Stomach smooth muscle (tissue), 2 donors: ENCODE measurements around the gene MYRF.

Experiments
- H3K27ac ChIP-seq: one replicate; pipeline ENCODE4 v1.7.0; 2013; ENCODE audit warnings: mild to moderate bottlenecking, low read length, inconsistent platforms
- H3K27me3 ChIP-seq, 2 donors: one replicate each; pipeline ENCODE4 v1.7.0; 2013; ENCODE audit warnings: low read length in 2 of 2; ENCODE audit not compliant: insufficient read depth in 2 of 2, control insufficient read depth in 1 of 2
- H3K36me3 ChIP-seq, 2 donors: one replicate each; pipeline ENCODE4 v1.7.0; 2013; ENCODE audit warnings: low read length in 2 of 2; ENCODE audit not compliant: control insufficient read depth in 2 of 2, insufficient read depth in 2 of 2
- H3K4me1 ChIP-seq: one replicate; pipeline ENCODE4 v1.7.0; 2013; ENCODE audit warnings: low read length; ENCODE audit not compliant: control insufficient read depth, insufficient read depth
- H3K4me3 ChIP-seq, 2 donors: one replicate each; pipeline ENCODE4 v1.7.0; 2013; ENCODE audit warnings: low read length in 2 of 2
- H3K9ac ChIP-seq, 2 donors: one replicate each; pipeline ENCODE4 v1.7.0; 2013; ENCODE audit warnings: low read length in 2 of 2, mild to moderate bottlenecking in 1 of 2
- H3K9me3 ChIP-seq, 2 donors: one replicate each; pipeline ENCODE4 v1.7.0; 2013; ENCODE audit warnings: low read length in 2 of 2; ENCODE audit not compliant: control insufficient read depth in 2 of 2
- donor health status: healthy.
- donor health status: Pancreatic carcinoma.

The MYRF gene

GRCh38 chr11:61797263-61797944, 45.0 kb downstream of the MYRF start:
- H3K9me3 ChIP-seq = no peaks in the 10 kb centered on the region
- no peaks in the 10 kb centered on the region for H3K27me3 ChIP-seq
- peaks cover 6 to 9% of the 10 kb centered on the region in 2 donors for H3K36me3 ChIP-seq
- peak overlapping the region; percentile 0 to 30 for H3K9ac ChIP-seq
- peak overlapping the region in 1 of 2 donors; percentile 48 for H3K4me3 ChIP-seq
- peak overlapping the region; percentile 38 for H3K27ac ChIP-seq
- peaks cover 8% of the 10 kb centered on the region for H3K4me1 ChIP-seq

DNA sequence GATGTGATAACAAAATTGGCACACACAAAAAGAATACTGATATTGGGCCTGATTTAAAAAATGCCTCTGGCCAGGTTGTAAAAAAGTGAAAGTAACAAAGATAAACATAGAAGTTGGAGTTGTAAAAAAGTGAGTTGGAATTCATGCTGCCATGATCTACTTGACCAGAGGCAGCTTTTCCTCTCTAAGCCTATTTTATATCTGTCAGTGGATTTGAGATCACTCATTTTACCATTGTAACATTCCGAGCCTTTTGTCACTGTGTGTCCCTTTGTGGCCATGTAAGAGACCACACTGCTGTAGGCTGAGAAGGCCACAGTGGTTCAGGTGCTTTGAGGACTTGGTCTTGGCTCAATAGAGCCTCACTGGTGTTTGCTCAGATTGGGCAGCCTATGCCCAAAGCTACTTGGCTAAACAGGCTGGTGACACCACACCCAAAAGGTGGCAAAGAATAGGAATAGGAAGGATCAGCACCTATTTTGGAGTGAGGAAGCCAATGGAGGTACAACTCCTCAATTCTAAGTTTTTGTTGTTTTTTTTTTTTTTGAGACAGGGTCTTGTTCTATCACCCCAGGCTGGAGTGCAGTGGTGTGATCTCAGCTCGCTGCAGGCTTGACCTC, 47.3 kb downstream of the MYRF start:
- Histone ChIP-seq H3K4me3 (no peak overlapping the region), H3K27ac (no peak overlapping the region), H3K9me3 (no peaks in the 10 kb centered on the region), H3K9ac (no peak overlapping the region), H3K4me1 (no peaks in the 10 kb centered on the region), H3K27me3 (no peaks in the 10 kb centered on the region), H3K36me3 (peaks cover 8 to 29% of the 10 kb centered on the region in 2 donors)

GRCh38 chr11:61800331-61801281, 48.2 kb downstream of the MYRF start:
- H3K9ac ChIP-seq = no peak overlapping the region
- peaks cover 16 to 32% of the 10 kb centered on the region in 2 donors for H3K36me3 ChIP-seq
- H3K27me3 ChIP-seq = no peaks in the 10 kb centered on the region
- H3K4me3 ChIP-seq = no peak overlapping the region
- no peaks in the 10 kb centered on the region for H3K4me1 ChIP-seq
- H3K9me3 ChIP-seq = no peaks in the 10 kb centered on the region
- no peak overlapping the region for H3K27ac ChIP-seq

DNA sequence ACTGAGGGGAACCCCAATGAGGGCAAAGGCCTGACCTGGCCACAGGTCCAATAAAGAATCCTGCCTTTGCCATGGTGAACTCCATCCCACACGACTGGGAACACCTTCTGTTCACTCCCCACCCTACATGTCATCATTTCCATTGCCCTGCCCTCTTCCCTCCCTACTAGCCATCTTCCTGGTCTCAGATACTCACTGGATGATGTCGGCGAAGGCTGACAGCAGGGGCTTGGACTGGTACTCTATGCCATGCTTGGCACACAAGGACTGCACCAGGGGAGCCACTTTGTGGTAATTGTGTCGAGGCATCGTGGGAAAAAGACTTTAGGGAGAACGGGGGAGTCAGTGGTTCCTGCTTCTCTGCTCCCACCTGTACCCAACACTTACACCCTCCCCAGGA, 50.2 kb downstream of the MYRF start:
- no peaks in the 10 kb centered on the region for H3K9me3 ChIP-seq

GRCh38 chr11:61803889-61804647, 51.6 kb downstream of the MYRF start:
- Histone ChIP-seq H3K4me3 (no peak overlapping the region), H3K9me3 (no peaks in the 10 kb centered on the region), H3K27me3 (no peaks in the 10 kb centered on the region), H3K36me3 (peaks cover 17 to 44% of the 10 kb centered on the region in 2 donors), H3K9ac (no peak overlapping the region), H3K4me1 (no peaks in the 10 kb centered on the region), H3K27ac (no peak overlapping the region)

More for the DNA sequence above, 50.2 kb downstream of the MYRF start:
- Histone ChIP-seq H3K27me3 (no peaks in the 10 kb centered on the region), H3K9ac (no peak overlapping the region), H3K4me1 (no peaks in the 10 kb centered on the region), H3K27ac (no peak overlapping the region), H3K36me3 (peaks cover 17 to 38% of the 10 kb centered on the region in 2 donors), H3K4me3 (no peak overlapping the region)

GRCh38 chr11:61805146-61805545, 52.7 kb downstream of the MYRF start:
- H3K27me3 ChIP-seq = no peaks in the 10 kb centered on the region
- peaks cover 19 to 53% of the 10 kb centered on the region in 2 donors for H3K36me3 ChIP-seq
- H3K27ac ChIP-seq = no peak overlapping the region
- H3K4me3 ChIP-seq = no peak overlapping the region
- no peaks in the 10 kb centered on the region for H3K9me3 ChIP-seq
- H3K4me1 ChIP-seq = no peaks in the 10 kb centered on the region
- no peak overlapping the region for H3K9ac ChIP-seq

GRCh38 chr11:61806785-61807184, 54.3 kb downstream of the MYRF start:
- Histone ChIP-seq H3K4me3 (no peak overlapping the region), H3K9me3 (no peaks in the 10 kb centered on the region), H3K36me3 (peaks cover 26 to 62% of the 10 kb centered on the region in 2 donors), H3K4me1 (no peaks in the 10 kb centered on the region), H3K9ac (no peak overlapping the region), H3K27ac (no peak overlapping the region), H3K27me3 (no peaks in the 10 kb centered on the region)

DNA sequence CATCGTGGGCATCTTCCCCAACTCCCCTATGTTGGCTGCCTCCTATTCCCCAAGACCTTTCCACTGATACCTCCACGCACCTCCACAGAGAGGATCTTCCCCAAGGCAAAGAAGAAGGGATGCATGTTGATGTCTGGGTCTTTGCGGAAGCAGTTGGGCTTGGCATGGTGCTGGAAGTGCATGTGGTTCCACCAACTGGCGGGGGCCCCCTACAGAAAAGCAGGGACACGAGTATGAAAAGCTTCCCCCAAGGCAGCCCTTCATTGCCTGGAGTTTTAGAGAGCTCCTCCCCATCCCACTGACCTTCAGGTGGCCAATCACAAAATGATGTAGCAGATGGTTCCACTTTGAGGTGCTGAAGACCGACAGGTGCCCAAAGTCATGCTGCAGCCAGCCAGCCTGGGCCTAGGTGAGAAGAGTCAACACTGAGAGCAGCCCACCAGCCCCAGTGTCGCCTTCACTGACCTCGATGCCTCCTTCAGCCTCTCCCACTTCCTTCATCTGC, 58.3 kb downstream of the MYRF start:
- Histone ChIP-seq H3K9me3 (no peaks in the 10 kb centered on the region), H3K9ac (no peak overlapping the region), H3K36me3 (peaks cover 19 to 40% of the 10 kb centered on the region in 2 donors), H3K27ac (no peak overlapping the region), H3K4me1 (peaks cover 6% of the 10 kb centered on the region), H3K27me3 (no peaks in the 10 kb centered on the region), H3K4me3 (no peak overlapping the region)

DNA sequence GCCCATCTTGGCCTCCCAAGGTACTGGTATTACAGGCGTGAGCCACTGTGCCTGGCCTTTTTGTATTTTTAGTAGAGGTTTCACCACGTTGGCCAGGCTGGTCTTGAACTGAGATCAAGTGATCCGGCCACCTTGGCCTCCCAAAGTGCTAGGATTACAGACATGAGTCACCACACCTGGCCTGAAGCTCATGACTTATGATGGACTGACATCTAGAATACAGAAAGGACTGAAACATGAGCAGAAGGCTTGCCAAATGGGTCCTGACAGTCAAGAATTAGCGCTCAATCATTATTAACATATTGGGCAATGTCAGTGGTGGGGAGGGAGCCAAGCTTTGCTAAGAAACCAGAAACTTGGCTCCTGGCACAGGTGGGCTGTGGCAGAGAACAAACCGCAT, 59.4 kb downstream of the MYRF start:
- Histone ChIP-seq H3K27ac (no peak overlapping the region), H3K36me3 (peaks cover 19 to 34% of the 10 kb centered on the region in 2 donors), H3K27me3 (no peaks in the 10 kb centered on the region), H3K9ac (no peak overlapping the region), H3K9me3 (no peaks in the 10 kb centered on the region), H3K4me1 (peaks cover 14% of the 10 kb centered on the region), H3K4me3 (no peak overlapping the region)
